ENCODE results near the gene ARL5A.

Gene ARL5A

DNA sequence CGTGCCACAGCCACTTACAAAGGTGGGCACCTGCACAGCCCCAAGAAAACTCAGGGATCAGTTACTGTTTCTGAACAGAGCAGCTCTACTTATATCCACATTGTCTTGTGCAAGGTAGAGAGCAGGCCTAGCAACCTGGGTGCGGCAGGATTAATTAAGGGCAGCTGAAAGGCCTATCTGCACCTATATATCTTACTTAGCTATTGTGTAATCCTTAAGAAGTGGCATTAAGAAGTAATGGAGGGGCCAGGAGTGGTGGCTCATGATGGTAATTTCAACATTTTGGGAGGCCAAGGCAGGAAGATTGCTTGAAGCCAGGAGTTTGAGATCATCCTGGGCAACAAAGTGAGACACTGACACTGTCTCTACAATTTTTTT is 12.8 kb upstream of the ARL5A start:
- TF ChIP-seq, protein P1, sequence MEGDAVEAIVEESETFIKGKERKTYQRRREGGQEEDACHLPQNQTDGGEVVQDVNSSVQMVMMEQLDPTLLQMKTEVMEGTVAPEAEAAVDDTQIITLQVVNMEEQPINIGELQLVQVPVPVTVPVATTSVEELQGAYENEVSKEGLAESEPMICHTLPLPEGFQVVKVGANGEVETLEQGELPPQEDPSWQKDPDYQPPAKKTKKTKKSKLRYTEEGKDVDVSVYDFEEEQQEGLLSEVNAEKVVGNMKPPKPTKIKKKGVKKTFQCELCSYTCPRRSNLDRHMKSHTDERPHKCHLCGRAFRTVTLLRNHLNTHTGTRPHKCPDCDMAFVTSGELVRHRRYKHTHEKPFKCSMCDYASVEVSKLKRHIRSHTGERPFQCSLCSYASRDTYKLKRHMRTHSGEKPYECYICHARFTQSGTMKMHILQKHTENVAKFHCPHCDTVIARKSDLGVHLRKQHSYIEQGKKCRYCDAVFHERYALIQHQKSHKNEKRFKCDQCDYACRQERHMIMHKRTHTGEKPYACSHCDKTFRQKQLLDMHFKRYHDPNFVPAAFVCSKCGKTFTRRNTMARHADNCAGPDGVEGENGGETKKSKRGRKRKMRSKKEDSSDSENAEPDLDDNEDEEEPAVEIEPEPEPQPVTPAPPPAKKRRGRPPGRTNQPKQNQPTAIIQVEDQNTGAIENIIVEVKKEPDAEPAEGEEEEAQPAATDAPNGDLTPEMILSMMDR (IDR thresholded peaks at IDR 0.05; ENCODE audit: insufficient read depth, missing control alignments) = no peak
- FAIRE-seq = no peak
- DNase-seq (ENCODE audit: insufficient read length, low spot score) = no peak

DNA sequence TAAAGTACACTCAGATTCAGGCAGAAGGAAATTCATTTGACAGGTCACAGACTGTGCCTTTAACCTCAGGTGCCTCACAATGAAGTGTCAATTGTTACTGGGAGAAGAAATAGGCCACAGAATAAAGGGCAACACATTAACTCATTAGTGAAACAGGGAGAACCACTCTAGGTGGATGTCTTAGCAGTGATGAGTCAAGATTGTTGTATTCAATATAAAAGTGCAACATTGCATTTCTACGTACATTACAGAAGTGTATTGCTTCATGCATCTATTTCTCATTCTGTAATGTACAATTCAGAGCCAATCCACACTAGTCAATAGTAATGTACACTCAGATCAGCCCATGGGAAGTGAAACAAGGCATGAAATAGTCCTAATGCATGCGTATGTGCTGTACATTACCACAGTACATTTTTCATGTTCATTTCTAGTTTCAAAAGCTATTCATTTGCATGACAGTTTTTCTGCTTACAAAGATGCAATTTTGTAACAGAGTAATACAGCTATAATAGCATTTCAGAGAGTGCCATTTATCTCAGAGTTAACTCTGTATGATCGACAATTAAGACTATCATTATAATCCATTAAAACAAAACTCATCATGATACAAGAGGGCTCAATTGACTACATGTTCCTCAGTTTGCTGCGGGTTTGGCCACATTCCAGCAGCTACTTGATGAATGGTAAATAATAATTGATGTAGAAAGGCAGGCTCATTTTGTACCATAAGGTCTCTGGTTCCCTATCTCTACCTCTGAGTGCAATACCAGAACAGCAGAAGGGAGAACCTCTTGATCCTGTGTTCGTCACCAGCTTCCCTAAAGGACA is 12.2 kb upstream of the ARL5A start:
- peak; percentile 41 for FAIRE-seq

DNA sequence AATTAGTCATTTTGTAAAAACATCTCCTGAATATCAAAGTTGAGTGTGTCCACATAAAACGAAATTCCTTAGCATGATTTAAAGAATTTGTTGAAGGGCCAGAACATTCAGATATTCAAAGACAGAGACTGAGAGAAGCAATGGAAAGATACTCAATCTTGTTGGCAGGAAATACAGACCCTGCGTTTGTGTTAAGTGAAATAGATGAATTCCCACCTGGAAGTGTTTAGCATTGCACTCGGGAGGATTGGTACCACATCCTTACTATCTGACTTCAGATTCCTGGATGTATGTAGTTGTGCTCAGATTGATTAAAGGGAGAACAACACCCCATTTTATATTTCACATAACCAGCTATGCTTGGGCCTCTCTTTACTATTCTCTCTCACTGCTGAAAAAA is 9.7 kb upstream of the ARL5A start:
- TF ChIP-seq, protein P1 (IDR thresholded peaks at IDR 0.05; ENCODE audit: insufficient read depth, missing control alignments) = no peak
- DNase-seq (ENCODE audit: insufficient read length, low spot score) (no peak), FAIRE-seq (no peak)

More for the DNA sequence above, 12.2 kb upstream of the ARL5A start:
- DNase-seq (ENCODE audit: insufficient read length, low spot score) = no peak
- TF ChIP-seq, protein P1 (IDR thresholded peaks at IDR 0.05; ENCODE audit: insufficient read depth, missing control alignments) = no peak

DNA sequence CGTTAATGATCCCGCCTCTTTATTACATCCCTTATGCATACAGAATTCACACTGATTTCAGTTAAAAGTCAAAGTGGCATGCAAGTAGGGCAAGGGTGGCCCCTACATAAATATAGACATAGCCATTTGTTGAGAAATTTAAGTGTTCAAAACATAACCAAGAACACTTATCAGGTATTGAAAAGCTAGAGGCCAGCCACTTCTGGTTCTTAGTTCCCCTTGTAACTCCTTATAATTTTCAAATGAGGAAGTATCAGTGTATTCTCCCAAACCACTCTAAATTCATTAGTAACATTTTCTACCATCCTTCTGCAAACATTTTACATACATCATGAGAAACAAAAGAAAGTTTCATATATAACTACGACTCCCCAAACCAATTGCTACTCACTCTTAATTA is 5.8 kb upstream of the ARL5A start:
- FAIRE-seq (peak; percentile 11), DNase-seq (ENCODE audit: insufficient read length, low spot score) (no peak)
- TF ChIP-seq, protein P1 (IDR thresholded peaks at IDR 0.05; ENCODE audit: insufficient read depth, missing control alignments) = no peak

DNA sequence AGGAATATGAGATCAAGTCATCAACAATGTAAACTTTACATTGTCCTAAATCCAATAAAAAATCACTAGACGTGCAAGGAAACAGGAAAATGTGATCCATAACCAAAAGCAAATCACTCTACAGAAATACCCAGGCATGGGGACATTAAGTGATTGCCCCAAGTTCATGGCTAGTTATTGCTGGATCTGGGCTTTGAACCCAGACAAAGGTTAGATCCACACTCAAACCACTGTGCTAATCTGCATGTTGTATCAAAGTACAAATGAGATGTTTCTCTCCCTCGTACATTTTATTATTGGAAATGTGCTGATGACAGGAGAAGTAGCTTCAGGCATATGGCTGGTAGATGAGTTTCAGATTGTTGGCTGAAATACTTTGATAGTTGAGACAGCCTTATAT is 2.7 kb upstream of the ARL5A start:
- no peak for FAIRE-seq
- TF ChIP-seq, protein P1 (IDR thresholded peaks at IDR 0.05; ENCODE audit: insufficient read depth, missing control alignments) = no peak
- DNase-seq (ENCODE audit: insufficient read length, low spot score) = no peak

DNA sequence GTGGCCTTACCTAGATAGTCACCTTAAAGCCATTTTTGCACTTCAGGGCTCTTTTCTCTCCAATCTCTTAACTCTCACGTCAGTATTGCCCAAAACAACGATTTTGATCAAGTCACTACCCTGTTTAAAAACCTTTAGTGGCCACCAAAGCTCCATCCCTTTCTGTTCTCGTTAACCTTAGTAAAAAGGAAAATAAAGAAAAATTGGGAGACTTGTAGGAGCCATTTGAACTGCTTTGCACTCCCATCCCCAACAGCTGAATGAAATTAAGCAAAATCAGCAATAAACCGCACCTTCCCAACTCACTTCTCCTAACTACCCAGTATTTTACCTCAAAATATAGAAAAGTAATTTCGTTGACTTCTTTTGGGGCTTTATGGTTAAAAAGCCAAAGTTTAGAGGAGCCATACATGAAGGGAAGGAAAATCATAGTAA is 686 bp upstream of the ARL5A start:
- DNase-seq (ENCODE audit: insufficient read length, low spot score) = no peak
- TF ChIP-seq, protein P1 (IDR thresholded peaks at IDR 0.05; ENCODE audit: insufficient read depth, missing control alignments) = no peak
- FAIRE-seq = no peak

DNA sequence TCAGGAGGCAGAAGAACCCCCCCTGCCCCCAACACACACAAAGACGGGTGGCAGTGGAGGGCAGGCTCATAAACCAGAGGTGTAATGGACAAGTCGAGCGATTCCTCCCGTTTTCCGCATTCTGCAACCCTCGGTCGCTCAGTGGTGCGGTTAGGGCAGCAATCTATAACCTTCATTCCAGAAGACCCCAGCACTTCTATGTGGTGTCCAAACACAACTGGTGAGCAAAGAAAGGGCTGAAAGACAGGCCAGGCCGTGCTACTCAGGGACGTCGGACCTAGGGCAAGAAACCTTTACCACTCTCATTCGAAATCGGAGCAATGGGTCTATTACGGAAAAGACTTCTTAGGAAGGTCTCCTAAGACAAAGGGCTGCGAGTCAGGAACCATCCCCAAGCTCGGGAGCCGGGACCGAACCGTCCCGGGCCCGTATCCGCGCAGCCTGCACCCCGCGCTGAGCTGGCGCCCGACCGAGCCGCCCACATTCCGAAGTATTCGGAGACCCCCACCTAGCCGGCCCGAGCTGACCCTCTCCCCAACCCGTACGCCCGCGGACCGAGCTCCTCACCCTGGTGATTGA is 568 bp downstream of the ARL5A start:
- FAIRE-seq = no peak
- DNase-seq (ENCODE audit: insufficient read length, low spot score) = no peak
- TF ChIP-seq, protein P1 (IDR thresholded peaks at IDR 0.05; ENCODE audit: insufficient read depth, missing control alignments) = no peak
